B cell (primary cell): Measurements from ENCODE around the gene CHMP6.

Experiments used
- CTCF ChIP-seq: fragments of 200-600 bp; IDR thresholded peaks from one replicate; pipeline ENCODE4 v1.8.0; 2022; ENCODE audit warnings: antibody characterized with exemption, mild to moderate bottlenecking
- EZH2 ChIP-seq: IDR thresholded peaks from 2 replicates; pipeline ENCODE4 v1.6.1; 2012; ENCODE audit warnings: borderline replicate concordance, low read depth, mild to moderate bottlenecking, moderate library complexity, low read length; ENCODE audit not compliant: insufficient read depth, poor library complexity, severe bottlenecking

- TF ChIP-seq CTCF (no peak), EZH2 (no peak)
Observed at GRCh38 chr17:80967404-80967872, 24.2 kb upstream of the CHMP6 start.
